WERI-Rb-1 (cell line): ENCODE measurements around the gene DNM1.

Experiments used
- DNase-seq: peaks from one replicate; pipeline ENCODE4 v3.0.0-alpha.2; 2020
- H3K27ac ChIP-seq: fragments of 250-450 bp; sonication (Bioruptor Pico); 2 replicates; pipeline ENCODE4 v1.5.1; 2020; ENCODE audit warnings: mild to moderate bottlenecking, moderate library complexity
- H3K27me3 ChIP-seq: fragments of 250-450 bp; sonication (Bioruptor Pico); 2 replicates; pipeline ENCODE4 v1.5.1; 2021; ENCODE audit warnings: mild to moderate bottlenecking, low read depth, moderate library complexity; ENCODE audit not compliant: insufficient read depth, severe bottlenecking
- H3K36me3 ChIP-seq: fragments of 250-450 bp; sonication (Bioruptor Pico); 2 replicates; pipeline ENCODE4 v1.5.1; 2020; ENCODE audit warnings: mild to moderate bottlenecking, moderate library complexity
- H3K4me3 ChIP-seq: 2 replicates; pipeline ENCODE4 v1.5.1; 2011; ENCODE audit warnings: low read depth, mild to moderate bottlenecking, control low read depth, low read length
- H3K9me3 ChIP-seq: fragments of 250-450 bp; sonication (Bioruptor Pico); 2 replicates; pipeline ENCODE4 v1.5.1; 2021; ENCODE audit warnings: mild to moderate bottlenecking, moderate library complexity; ENCODE audit not compliant: severe bottlenecking
- CTCF ChIP-seq: IDR thresholded peaks from 2 replicates; pipeline ENCODE4 v1.5.1; 2011; ENCODE audit warnings: low read depth, mild to moderate bottlenecking, control low read depth, inconsistent platforms, low read length

The DNM1 gene

DNA sequence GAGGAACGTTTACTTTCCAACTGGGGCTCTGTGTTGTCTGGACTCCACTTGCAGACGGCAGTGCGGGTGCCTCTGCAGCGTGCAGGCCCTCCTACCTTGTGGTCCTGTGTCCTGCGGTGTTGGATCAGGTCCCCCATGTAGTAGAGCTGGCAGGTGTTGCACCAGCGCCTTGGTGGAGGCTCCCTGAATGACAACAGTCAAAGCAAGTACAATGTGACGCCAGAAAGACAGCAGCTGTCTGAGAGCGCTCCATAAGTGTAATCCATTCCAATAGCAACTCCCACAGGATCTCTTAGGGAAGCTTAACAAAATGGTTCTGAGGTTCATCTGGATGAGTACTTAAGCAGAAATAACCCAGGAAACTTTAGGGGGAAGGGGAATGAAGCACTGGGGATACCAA lies 33.3 kb upstream of the DNM1 start:
- TF ChIP-seq CTCF = peak; percentile 35
- Histone ChIP-seq H3K27ac (peak overlapping the region; percentile 63), H3K36me3 (peaks cover 78% of the 10 kb centered on the region), H3K4me3 (no peak overlapping the region), H3K27me3 (no peaks in the 10 kb centered on the region), H3K9me3 (no peaks in the 10 kb centered on the region)
- peak; percentile 88 for DNase-seq

DNA sequence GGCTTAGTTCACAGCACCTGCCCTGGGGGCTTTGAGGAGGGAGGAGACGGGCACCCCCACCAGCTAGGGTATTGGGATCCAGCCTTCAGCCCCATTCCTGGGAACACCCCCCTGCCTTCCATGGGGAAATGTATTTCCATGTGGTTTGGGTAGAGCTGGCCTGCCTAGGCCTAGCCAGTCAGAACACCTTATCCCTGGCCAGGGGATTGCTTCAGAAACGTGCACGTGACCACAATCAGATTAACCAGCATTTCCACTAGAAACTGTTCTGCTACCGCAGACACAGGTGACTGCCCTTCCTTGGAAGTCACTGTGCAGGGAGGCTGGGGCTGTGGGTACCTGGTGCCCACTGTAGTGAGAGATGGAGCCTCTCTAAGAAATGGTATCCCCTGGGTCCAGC lies 29.1 kb upstream of the DNM1 start:
- peak; percentile 54 for DNase-seq
- H3K27ac ChIP-seq = peak overlapping the region; percentile 14
- no peaks in the 10 kb centered on the region for H3K27me3 ChIP-seq
- H3K36me3 ChIP-seq = peaks cover 78% of the 10 kb centered on the region
- no peak overlapping the region for H3K4me3 ChIP-seq
- peaks cover 2% of the 10 kb centered on the region for H3K9me3 ChIP-seq
- no peak for TF ChIP-seq CTCF

DNA sequence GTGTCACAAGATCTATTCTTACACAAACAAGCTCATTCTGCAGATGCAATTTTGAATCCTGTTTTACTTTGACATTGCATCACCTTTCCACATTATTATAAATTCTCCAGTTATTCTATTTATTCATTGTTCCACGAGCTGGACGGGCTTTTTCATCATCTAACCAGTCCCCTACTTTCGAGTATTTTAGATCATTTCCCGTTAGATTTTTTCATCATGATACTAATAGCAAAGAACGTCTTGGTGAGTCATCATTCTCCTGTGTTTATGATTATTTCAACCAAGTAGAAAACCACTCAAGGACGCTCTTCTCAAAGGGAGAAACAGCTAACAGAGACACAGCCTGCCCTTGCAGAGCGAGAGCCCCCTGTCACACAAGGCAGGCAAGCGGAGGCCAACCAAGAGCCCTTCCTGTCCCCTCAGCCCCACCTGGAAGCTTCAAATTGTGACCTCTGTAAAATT lies 28.0 kb upstream of the DNM1 start:
- Histone ChIP-seq H3K4me3 (no peak overlapping the region), H3K9me3 (peaks cover 5% of the 10 kb centered on the region), H3K36me3 (peaks cover 82% of the 10 kb centered on the region), H3K27ac (no peak overlapping the region), H3K27me3 (no peaks in the 10 kb centered on the region)
- DNase-seq = no peak
- no peak for TF ChIP-seq CTCF

DNA sequence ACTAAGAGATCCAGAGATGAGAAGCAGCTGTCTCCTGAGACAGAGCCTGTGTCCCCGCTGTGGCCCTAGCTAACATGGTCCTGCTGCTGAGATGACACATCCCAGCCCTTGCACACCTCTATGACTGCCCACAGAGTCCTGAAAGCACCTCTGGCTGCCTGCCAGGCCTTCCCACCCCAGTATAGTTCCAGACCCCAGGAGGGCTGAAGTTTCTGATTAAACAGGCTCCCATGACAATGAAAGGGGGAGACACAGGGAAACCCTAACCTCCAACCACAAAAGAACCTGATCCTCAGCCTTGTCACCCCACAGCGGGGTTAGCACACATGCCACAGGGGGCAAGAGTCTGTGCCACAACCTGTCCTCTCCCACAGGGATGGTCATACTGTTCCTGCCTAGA lies 27.5 kb upstream of the DNM1 start:
- no peak for TF ChIP-seq CTCF
- Histone ChIP-seq H3K9me3 (peaks cover 5% of the 10 kb centered on the region), H3K36me3 (peaks cover 87% of the 10 kb centered on the region), H3K4me3 (no peak overlapping the region), H3K27ac (no peak overlapping the region), H3K27me3 (no peaks in the 10 kb centered on the region)
- no peak for DNase-seq

- no peak for DNase-seq
- Histone ChIP-seq H3K4me3 (no peak overlapping the region), H3K27ac (no peak overlapping the region), H3K27me3 (no peaks in the 10 kb centered on the region), H3K36me3 (peaks cover 93% of the 10 kb centered on the region), H3K9me3 (peaks cover 5% of the 10 kb centered on the region)
- TF ChIP-seq CTCF = no peak
Observed at GRCh38 chr9:128178806-128179431, 24.3 kb upstream of the DNM1 start.

DNA sequence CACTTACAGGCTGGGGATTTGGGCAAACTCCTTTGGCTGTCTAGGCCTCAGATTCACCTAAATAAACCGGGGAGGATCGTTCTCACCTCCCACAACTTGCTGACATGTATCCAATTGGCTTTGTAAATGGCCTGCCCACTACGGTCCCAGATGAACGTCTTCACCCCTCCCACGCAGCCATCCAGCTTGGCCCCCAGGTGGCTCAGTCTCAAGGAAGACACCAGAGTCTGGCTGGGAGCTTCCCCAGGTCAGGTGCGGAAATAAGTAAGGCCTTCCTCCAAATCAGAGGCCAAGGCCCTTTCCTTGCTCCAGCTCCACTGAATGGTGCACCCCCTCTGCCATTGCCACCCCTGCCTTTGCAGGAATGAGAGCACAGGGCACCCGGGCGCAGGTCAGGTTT lies 23.2 kb upstream of the DNM1 start:
- H3K36me3 ChIP-seq = peaks cover 93% of the 10 kb centered on the region
- H3K9me3 ChIP-seq = peaks cover 5% of the 10 kb centered on the region
- H3K4me3 ChIP-seq = no peak overlapping the region
- no peak for TF ChIP-seq CTCF
- DNase-seq = no peak
- H3K27me3 ChIP-seq = no peaks in the 10 kb centered on the region
- H3K27ac ChIP-seq = no peak overlapping the region
